A549 (cell line): ENCODE measurements around the gene TCEANC2.
"Not testable (repeated sequence)": the region's sequence is repeated elsewhere in the genome, so short reads cannot be mapped to it uniquely, and the experiment has no call there.

Source experiments
- BHLHE40 ChIP-seq: IDR thresholded peaks from 2 replicates; pipeline ENCODE4 v1.6.1; 2012; ENCODE audit warnings: low read depth, low read length, inconsistent platforms
- CHD2 ChIP-seq: fragments of 150-350 bp; IDR thresholded peaks from 2 replicates; pipeline ENCODE4 v1.6.1; 2014; ENCODE audit warnings: low read length; ENCODE audit not compliant: partially characterized antibody
- CTCF ChIP-seq: fragments of >200 bp; sonication (Bioruptor Twin); formaldehyde crosslinking; IDR thresholded peaks from 3 replicates; pipeline ENCODE4 v1.5.1; 2016
- HDAC2 ChIP-seq: fragments of 200-600 bp; sonication (generic); IDR thresholded peaks from 2 replicates; pipeline ENCODE4 v1.6.1; 2016
- HES2 ChIP-seq: fragments of >200 bp; sonication (Bioruptor Twin); formaldehyde crosslinking; IDR thresholded peaks from 2 replicates; pipeline ENCODE4 v1.6.1; 2016
- MAX ChIP-seq: IDR thresholded peaks from 2 replicates; pipeline ENCODE4 v1.6.1; 2012
- MAZ ChIP-seq: fragments of 150-350 bp; IDR thresholded peaks from 2 replicates; pipeline ENCODE4 v1.6.1; 2014; ENCODE audit warnings: antibody characterized with exemption, low read depth, low read length, borderline replicate concordance
- NFE2L2 ChIP-seq: fragments of 150-350 bp; conservative IDR thresholded peaks from 2 replicates; pipeline ENCODE4 v1.6.1; 2014; ENCODE audit warnings: low read length
- POLR2A ChIP-seq: IDR thresholded peaks from 2 replicates; pipeline ENCODE4 v1.6.1; 2012; ENCODE audit warnings: mild to moderate bottlenecking, low read length
- USF2 ChIP-seq: fragments of 450-650 bp; IDR thresholded peaks from 2 replicates; pipeline ENCODE4 v1.6.1; 2014; ENCODE audit warnings: antibody characterized with exemption

GRCh38 chr1:54094730-54095105 is 41.3 kb downstream of the TCEANC2 start:
- not testable (repeated sequence) for TF ChIP-seq CTCF, USF2, HES2, BHLHE40, MAZ, POLR2A, CHD2, NFE2L2, HDAC2, MAX
